ENCODE results near the gene GPR162.

GRCh38 chr12:6780573-6780972 lies 41.0 kb upstream of the GPR162 start:
- TF ChIP-seq, protein P1, sequence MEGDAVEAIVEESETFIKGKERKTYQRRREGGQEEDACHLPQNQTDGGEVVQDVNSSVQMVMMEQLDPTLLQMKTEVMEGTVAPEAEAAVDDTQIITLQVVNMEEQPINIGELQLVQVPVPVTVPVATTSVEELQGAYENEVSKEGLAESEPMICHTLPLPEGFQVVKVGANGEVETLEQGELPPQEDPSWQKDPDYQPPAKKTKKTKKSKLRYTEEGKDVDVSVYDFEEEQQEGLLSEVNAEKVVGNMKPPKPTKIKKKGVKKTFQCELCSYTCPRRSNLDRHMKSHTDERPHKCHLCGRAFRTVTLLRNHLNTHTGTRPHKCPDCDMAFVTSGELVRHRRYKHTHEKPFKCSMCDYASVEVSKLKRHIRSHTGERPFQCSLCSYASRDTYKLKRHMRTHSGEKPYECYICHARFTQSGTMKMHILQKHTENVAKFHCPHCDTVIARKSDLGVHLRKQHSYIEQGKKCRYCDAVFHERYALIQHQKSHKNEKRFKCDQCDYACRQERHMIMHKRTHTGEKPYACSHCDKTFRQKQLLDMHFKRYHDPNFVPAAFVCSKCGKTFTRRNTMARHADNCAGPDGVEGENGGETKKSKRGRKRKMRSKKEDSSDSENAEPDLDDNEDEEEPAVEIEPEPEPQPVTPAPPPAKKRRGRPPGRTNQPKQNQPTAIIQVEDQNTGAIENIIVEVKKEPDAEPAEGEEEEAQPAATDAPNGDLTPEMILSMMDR (IDR thresholded peaks at IDR 0.05): no peak
- no peak for TF ChIP-seq POLR2AphosphoS5 (IDR thresholded peaks at IDR 0.05)
- no peak for TF ChIP-seq EP300 (IDR thresholded peaks at IDR 0.05)
